Calu3 (cell line): ENCODE results near the gene LKAAEAR1. TPM values are rescaled to one million over a fixed set of nuclear protein-coding genes. Genes with fewer than 3 reads are reported as not detected.

Experiments used
- BruUV-seq: library from RNA; stranded (reverse); fragments of 400-500 nt; replicated peaks from 2 replicates; lab custom pipeline; 2021; lab: Mats Ljungman, UMichigan
- CTCF ChIA-PET: fragments of 300-600 bp; sonication (Branson Sonifier 250); formaldehyde crosslinking; loops from one replicate; lab custom pipeline; 2022; ENCODE audit warnings: antibody characterized with exemption; lab: Charles Lee
- DNase-seq: peaks from one replicate; pipeline ENCODE4 v3.0.0; 2022
- H3K27ac Mint-ChIP-seq: one replicate; pipeline ENCODE4 v1.8.0; 2022; ENCODE audit warnings: mixed read lengths; ENCODE audit not compliant: unreplicated experiment
- H3K27me3 Mint-ChIP-seq: one replicate; pipeline ENCODE4 v1.8.0; 2022; ENCODE audit warnings: mixed read lengths; ENCODE audit not compliant: unreplicated experiment
- H3K36me3 Mint-ChIP-seq: one replicate; pipeline ENCODE4 v1.8.0; 2022; ENCODE audit warnings: mild to moderate bottlenecking, moderate library complexity, mixed read lengths; ENCODE audit not compliant: insufficient read depth, unreplicated experiment
- H3K4me1 Mint-ChIP-seq: one replicate; pipeline ENCODE4 v1.8.0; 2022; ENCODE audit warnings: mild to moderate bottlenecking, low read depth, mixed read lengths; ENCODE audit not compliant: unreplicated experiment
- H3K4me3 Mint-ChIP-seq: one replicate; pipeline ENCODE4 v1.8.0; 2022; ENCODE audit warnings: mild to moderate bottlenecking, low read depth, moderate library complexity, mixed read lengths; ENCODE audit not compliant: unreplicated experiment
- H3K9me3 Mint-ChIP-seq: one replicate; pipeline ENCODE4 v1.8.0; 2022; ENCODE audit warnings: low read depth, mixed read lengths; ENCODE audit not compliant: unreplicated experiment
- intact Hi-C: fragments of 100-400 bp; cut with micrococcal nuclease; formaldehyde crosslinking; loops from one replicate; pipeline ENCODE4 v1.10.0; 2022; ENCODE audit not compliant: unreplicated experiment
- total RNA-seq: library from RNA; stranded (reverse); gene quantifications from 2 replicates; pipeline ENCODE4 v1.2.3, GENCODE V29; 2022
- TF ChIP-seq, protein P1 (sequence below): fragments of 200-600 bp; IDR thresholded peaks from one replicate; pipeline ENCODE4 v1.8.0; 2022; ENCODE audit warnings: antibody characterized with exemption; ENCODE audit not compliant: unreplicated experiment

LKAAEAR1 gene
- total RNA-seq, 1 experiment from 2014 or later: not detected

GRCh38 chr20:64051561-64052325, 32.5 kb downstream of the LKAAEAR1 start:
- CTCF ChIA-PET: interaction anchor here (2.7 to 3.0 kb wide), 2 partner anchors 11 to 13 kb away, joined by 7 to 13 read pairs; partner anchors contain the start of gene TCEA2
- DNase-seq: no peak
- Mint-ChIP-seq H3K36me3 (no peaks in the 10 kb centered on the region), H3K4me1 (no peaks in the 10 kb centered on the region), H3K9me3 (no peaks in the 10 kb centered on the region), H3K4me3 (no peak overlapping the region), H3K27ac (no peak overlapping the region), H3K27me3 (peaks cover 81% of the 10 kb centered on the region)
- intact Hi-C loops: loop anchor here (10.0 kb wide), 1 partner anchor 157 kb away; the partner anchor contains the start of gene DNAJC5
- BruUV-seq: no TSS peak
- TF ChIP-seq, protein P1, sequence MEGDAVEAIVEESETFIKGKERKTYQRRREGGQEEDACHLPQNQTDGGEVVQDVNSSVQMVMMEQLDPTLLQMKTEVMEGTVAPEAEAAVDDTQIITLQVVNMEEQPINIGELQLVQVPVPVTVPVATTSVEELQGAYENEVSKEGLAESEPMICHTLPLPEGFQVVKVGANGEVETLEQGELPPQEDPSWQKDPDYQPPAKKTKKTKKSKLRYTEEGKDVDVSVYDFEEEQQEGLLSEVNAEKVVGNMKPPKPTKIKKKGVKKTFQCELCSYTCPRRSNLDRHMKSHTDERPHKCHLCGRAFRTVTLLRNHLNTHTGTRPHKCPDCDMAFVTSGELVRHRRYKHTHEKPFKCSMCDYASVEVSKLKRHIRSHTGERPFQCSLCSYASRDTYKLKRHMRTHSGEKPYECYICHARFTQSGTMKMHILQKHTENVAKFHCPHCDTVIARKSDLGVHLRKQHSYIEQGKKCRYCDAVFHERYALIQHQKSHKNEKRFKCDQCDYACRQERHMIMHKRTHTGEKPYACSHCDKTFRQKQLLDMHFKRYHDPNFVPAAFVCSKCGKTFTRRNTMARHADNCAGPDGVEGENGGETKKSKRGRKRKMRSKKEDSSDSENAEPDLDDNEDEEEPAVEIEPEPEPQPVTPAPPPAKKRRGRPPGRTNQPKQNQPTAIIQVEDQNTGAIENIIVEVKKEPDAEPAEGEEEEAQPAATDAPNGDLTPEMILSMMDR: no peak

- BruUV-seq: no TSS peak
- Mint-ChIP-seq H3K4me1 (no peaks in the 10 kb centered on the region), H3K27me3 (peaks cover 88% of the 10 kb centered on the region), H3K36me3 (no peaks in the 10 kb centered on the region), H3K9me3 (no peaks in the 10 kb centered on the region), H3K27ac (no peak overlapping the region), H3K4me3 (no peak overlapping the region)
- CTCF ChIA-PET: interaction anchor here (3.0 kb wide), 1 partner anchor 13 kb away, joined by 13 read pairs; no protein-coding TSS in a partner anchor
- intact Hi-C loops: loop anchor here (10.0 kb wide), 1 partner anchor 156 kb away; the partner anchor contains the start of gene DNAJC5
- DNase-seq: no peak
- TF ChIP-seq, protein P1: no peak
These were observed 33.2 kb downstream of the LKAAEAR1 start for GRCh38 chr20:64051033-64051452.

- Mint-ChIP-seq H3K9me3 (no peaks in the 10 kb centered on the region), H3K27ac (no peak overlapping the region), H3K36me3 (peaks cover under 1% of the 10 kb centered on the region), H3K4me1 (no peaks in the 10 kb centered on the region), H3K4me3 (no peak overlapping the region), H3K27me3 (peaks cover 88% of the 10 kb centered on the region)
- intact Hi-C loops: loop anchor here (10.0 kb wide), 1 partner anchor 156 kb away; the partner anchor contains the start of gene DNAJC5
- no TSS peak for BruUV-seq
- TF ChIP-seq, protein P1: no peak
- CTCF ChIA-PET: interaction anchor here (3.0 kb wide), 1 partner anchor 12 kb away, joined by 13 read pairs; no protein-coding TSS in a partner anchor
- DNase-seq: no peak
These were observed 33.8 kb downstream of the LKAAEAR1 start for GRCh38 chr20:64050261-64051032.

GRCh38 chr20:64049878-64050260, 34.3 kb downstream of the LKAAEAR1 start:
- H3K4me3 Mint-ChIP-seq: no peak overlapping the region
- intact Hi-C loops: loop anchor here (10.0 kb wide), 1 partner anchor 155 kb away; the partner anchor contains the start of gene DNAJC5
- peaks cover 5% of the 10 kb centered on the region for H3K36me3 Mint-ChIP-seq
- TF ChIP-seq, protein P1: no peak
- no peaks in the 10 kb centered on the region for H3K9me3 Mint-ChIP-seq
- H3K27ac Mint-ChIP-seq: no peak overlapping the region
- DNase-seq: no peak
- H3K27me3 Mint-ChIP-seq: peaks cover 88% of the 10 kb centered on the region
- CTCF ChIA-PET: no interaction called here
- BruUV-seq: no TSS peak
- H3K4me1 Mint-ChIP-seq: peaks cover 5% of the 10 kb centered on the region
